Sigmoid colon (tissue), 7 donors: ENCODE results near the gene PACS2. TPM values are rescaled to one million over a fixed set of nuclear protein-coding genes. Genes with fewer than 3 reads are reported as not detected.

Source experiments
- DNase-seq: peaks from one replicate; pipeline ENCODE4 v3.0.0-alpha.2; 2019
- H3K27ac ChIP-seq, 4 donors: fragments of 200-600 bp; sonication (generic); one replicate each; pipeline ENCODE4 v1.5.1; 2016 to 2019; ENCODE audit warnings: mild to moderate bottlenecking in 1 of 4
- H3K27me3 ChIP-seq, 3 donors: fragments of 200-600 bp; sonication (generic); one replicate each; pipeline ENCODE4 v1.5.1; 2019; ENCODE audit warnings: mild to moderate bottlenecking in 1 of 3
- H3K36me3 ChIP-seq, 4 donors: fragments of 200-600 bp; sonication (generic); one replicate each; pipeline ENCODE4 v1.5.1; 2016 to 2019
- H3K4me1 ChIP-seq, 4 donors: fragments of 200-600 bp; sonication (generic); one replicate each; pipeline ENCODE4 v1.5.1; 2017 to 2019
- H3K4me3 ChIP-seq, 4 donors: fragments of 200-600 bp; sonication (generic); one replicate each; pipeline ENCODE4 v1.5.1; 2017 to 2019; ENCODE audit warnings: mild to moderate bottlenecking in 2 of 4, moderate library complexity in 1 of 4
- H3K9me3 ChIP-seq, 4 donors: fragments of 200-600 bp in 3 of 4; sonication (generic) in 3 of 4; one replicate each; pipeline versions ENCODE4 v1.5.1 to v1.6.1; 2013 to 2019
- EP300 ChIP-seq, 4 donors: sonication (generic); formaldehyde crosslinking; IDR thresholded peaks; one replicate each; pipeline ENCODE4 v1.6.1; 2017; ENCODE audit warnings: antibody characterized with exemption in 4 of 4
- POLR2A ChIP-seq, 2 donors: fragments of 450-650 bp; IDR thresholded peaks; one replicate each; pipeline ENCODE4 v1.6.1; 2016; ENCODE audit warnings: antibody characterized with exemption in 2 of 2, mild to moderate bottlenecking in 2 of 2, moderate library complexity in 2 of 2
- POLR2AphosphoS5 ChIP-seq, 4 donors: sonication (generic); formaldehyde crosslinking; IDR thresholded peaks; one replicate each; pipeline ENCODE4 v1.6.1; 2017; ENCODE audit warnings: antibody characterized with exemption in 4 of 4
- WGBS, 2 donors: extraction: QIAGEN DNeasy Blood & Tissue Kit; methylation state at CpG; one replicate each; pipeline ENCODE4 v1.1.7; 2013; 5-methylcytosine and 5-hydroxymethylcytosine counted together
- intact Hi-C: fragments of 100-400 bp; cut with DNase I; formaldehyde crosslinking; loops from one replicate; pipeline ENCODE4 v1.15.1; 2023
- polyA plus RNA-seq, 3 donors: library from polyadenylated mRNA; stranded (reverse); fragments of 200-250 nt; gene quantifications; one replicate each; pipeline ENCODE4 v1.2.3, GENCODE V29; 2013
- total RNA-seq, 4 donors: library from RNA; depleted of rRNA; stranded (reverse); fragments of >200 nt; gene quantifications; one replicate each; pipeline ENCODE4 v1.1.0, GENCODE V29; 2016
- TF ChIP-seq, protein P1 (sequence below), 4 experiments: fragments of 450-650 bp in 3 of 4; fragments of 200-600 bp in 1 of 4; IDR thresholded peaks; one replicate each; pipeline ENCODE4 v1.5.1; 2016 to 2019; ENCODE audit warnings: antibody characterized with exemption in 4 of 4, mild to moderate bottlenecking in 3 of 4, moderate library complexity in 2 of 4
- donor health status: healthy with polysubstance abuse.
- donor health status: Bipolar disorder and iron deficiency.
- donor health status: healthy.

Gene PACS2
- total and polyA plus RNA-seq, 7 donors = 19.8 to 90.6 (median 46.7) TPM

DNA sequence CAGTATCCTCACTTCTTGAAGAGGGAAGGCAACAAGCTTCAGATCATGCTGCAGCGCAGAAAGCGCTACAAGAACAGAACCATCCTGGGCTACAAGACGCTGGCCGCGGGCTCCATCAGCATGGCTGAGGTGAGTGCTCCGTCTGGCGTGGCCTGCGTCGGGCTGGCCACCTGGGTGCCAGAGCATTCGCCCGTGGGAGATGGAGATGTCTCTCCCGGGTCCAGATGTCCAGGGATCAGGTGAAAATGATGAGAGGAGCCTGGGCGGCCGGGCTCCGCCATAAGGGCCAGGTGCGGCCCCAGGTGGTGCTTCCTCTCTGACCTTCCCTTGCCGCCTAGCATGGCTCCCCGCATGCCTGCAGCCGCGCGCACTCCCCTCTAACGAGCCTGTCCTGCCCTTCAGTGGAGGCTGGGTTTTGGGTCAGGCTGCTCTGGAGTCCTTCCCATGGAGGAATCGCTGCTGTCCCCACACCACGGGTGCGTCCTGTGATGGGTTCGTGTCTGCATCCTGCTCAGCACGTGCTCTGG, 40.6 kb downstream of the PACS2 start:
- no peak overlapping the region for H3K27ac ChIP-seq
- TF ChIP-seq EP300 (IDR thresholded peaks at IDR 0.05) (no peak), POLR2AphosphoS5 (IDR thresholded peaks at IDR 0.05) (no peak), POLR2A (IDR thresholded peaks at IDR 0.05) (no peak)
- TF ChIP-seq, protein P1, sequence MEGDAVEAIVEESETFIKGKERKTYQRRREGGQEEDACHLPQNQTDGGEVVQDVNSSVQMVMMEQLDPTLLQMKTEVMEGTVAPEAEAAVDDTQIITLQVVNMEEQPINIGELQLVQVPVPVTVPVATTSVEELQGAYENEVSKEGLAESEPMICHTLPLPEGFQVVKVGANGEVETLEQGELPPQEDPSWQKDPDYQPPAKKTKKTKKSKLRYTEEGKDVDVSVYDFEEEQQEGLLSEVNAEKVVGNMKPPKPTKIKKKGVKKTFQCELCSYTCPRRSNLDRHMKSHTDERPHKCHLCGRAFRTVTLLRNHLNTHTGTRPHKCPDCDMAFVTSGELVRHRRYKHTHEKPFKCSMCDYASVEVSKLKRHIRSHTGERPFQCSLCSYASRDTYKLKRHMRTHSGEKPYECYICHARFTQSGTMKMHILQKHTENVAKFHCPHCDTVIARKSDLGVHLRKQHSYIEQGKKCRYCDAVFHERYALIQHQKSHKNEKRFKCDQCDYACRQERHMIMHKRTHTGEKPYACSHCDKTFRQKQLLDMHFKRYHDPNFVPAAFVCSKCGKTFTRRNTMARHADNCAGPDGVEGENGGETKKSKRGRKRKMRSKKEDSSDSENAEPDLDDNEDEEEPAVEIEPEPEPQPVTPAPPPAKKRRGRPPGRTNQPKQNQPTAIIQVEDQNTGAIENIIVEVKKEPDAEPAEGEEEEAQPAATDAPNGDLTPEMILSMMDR (IDR thresholded peaks at IDR 0.05) = no peak
- no peaks in the 10 kb centered on the region for H3K9me3 ChIP-seq
- H3K36me3 ChIP-seq = peaks cover 0 to 28% (median 4%) of the 10 kb centered on the region in 4 donors
- peaks cover 0 to 5% (median 4%) of the 10 kb centered on the region in 4 donors for H3K4me1 ChIP-seq
- DNase-seq = no peak
- H3K27me3 ChIP-seq = no peaks in the 10 kb centered on the region
- intact Hi-C loops = no loop called here
- 95 to 96% methylated on average over 27 of the region's 27 CpGs for WGBS, 2 donors
- H3K4me3 ChIP-seq = no peak overlapping the region

DNA sequence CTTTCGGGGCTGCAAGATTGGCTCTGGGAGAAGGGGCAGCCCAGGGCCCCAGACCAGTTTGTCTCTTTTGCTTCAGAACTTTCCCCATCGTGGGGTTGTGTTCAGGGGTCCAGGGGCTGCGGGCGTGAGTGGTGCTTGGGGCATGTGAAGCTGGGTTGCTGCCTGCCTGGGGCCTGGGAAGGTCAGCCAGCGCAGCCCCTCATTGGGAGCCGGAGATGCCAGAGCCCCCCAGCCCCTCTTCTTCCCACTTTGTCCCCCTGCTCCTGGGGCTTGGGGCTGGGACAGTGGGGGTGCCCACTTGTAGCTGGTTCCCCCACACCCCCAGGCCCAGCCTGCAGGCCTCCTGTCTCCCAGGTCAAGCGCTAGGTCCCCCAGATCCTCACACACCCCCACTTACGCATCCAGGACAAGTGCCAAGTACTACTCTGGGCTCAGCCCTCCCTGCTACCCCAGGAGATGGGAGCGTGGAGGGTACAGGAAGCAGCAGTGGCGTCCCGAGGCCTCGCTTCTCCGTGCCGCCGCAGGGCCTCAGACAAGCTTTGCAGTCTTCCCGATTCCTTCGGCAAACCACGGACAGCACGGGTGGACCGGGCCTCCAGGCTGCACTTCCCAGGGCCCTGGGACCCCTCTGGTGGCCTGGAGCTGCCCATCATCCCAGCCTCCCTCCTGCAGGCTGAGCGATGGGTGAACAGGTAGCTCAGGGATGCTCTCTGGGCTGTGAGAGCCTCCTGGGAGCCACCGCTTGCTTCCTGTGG, 41.5 kb downstream of the PACS2 start:
- Histone ChIP-seq H3K9me3 (no peaks in the 10 kb centered on the region), H3K27ac (no peak overlapping the region), H3K27me3 (no peaks in the 10 kb centered on the region), H3K36me3 (peaks cover 2 to 37% (median 5%) of the 10 kb centered on the region in 4 donors), H3K4me3 (no peak overlapping the region), H3K4me1 (peaks cover 0 to 5% (median 4%) of the 10 kb centered on the region in 4 donors)
- 96% methylated on average over 22 of the region's 22 CpGs for WGBS, 2 donors
- no peak for DNase-seq
- TF ChIP-seq POLR2AphosphoS5 (IDR thresholded peaks at IDR 0.05) = no peak
- TF ChIP-seq, protein P1 (IDR thresholded peaks at IDR 0.05) = no peak
- TF ChIP-seq EP300 (IDR thresholded peaks at IDR 0.05) = no peak
- no peak for TF ChIP-seq POLR2A (IDR thresholded peaks at IDR 0.05)
- intact Hi-C loops = no loop called here

DNA sequence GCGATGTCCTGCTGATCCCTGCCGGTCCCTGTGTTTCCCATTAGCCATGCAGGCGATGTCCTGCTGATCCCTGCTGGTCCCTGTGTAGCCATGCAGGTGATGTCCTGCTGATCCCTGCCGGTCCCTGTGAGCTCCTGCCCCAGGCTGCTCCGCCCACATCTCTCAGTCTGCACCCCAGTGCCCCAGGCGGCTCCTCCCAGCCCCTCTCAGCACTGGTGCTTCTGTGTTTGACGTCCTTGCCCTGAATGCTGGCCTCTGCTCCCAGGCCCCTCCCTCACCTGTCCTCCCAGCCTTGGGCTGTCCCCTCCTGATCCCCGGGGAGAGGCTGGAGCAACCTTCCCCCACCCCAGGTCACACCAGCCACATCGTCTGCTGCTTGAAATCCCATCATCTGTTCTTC, 42.4 kb downstream of the PACS2 start:
- Histone ChIP-seq H3K9me3 (no peaks in the 10 kb centered on the region), H3K4me1 (peaks cover 0 to 2% (median 2%) of the 10 kb centered on the region in 4 donors), H3K27me3 (no peaks in the 10 kb centered on the region), H3K36me3 (peaks cover 4 to 42% (median 7%) of the 10 kb centered on the region in 4 donors), H3K4me3 (no peak overlapping the region), H3K27ac (no peak overlapping the region)
- DNase-seq = no peak
- 88 to 89% methylated on average over 9 of the region's 9 CpGs for WGBS, 2 donors
- intact Hi-C loops = no loop called here
- TF ChIP-seq POLR2AphosphoS5 (IDR thresholded peaks at IDR 0.05) (no peak), EP300 (IDR thresholded peaks at IDR 0.05) (no peak), POLR2A (IDR thresholded peaks at IDR 0.05) (no peak)
- TF ChIP-seq, protein P1 (IDR thresholded peaks at IDR 0.05) = no peak

DNA sequence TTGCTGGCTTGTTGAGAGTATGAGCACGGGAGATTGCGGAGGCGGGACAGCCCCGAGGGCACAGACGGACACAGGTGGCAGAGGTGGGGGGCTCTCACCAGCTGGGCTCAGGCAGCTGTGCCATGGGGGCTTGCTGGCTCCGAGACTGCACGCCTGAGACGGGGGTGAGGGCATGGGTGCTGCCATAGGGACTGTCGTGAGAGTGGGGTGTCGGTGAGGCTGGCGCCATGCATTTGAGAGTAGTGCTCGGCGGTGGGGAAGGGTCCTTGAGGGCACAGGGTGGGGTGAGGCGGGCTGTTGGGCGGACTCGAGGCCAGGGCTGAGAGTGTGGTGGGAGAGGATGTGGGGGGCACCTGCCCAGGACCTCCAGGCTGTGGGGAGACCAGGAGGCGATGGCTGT, 43.1 kb downstream of the PACS2 start:
- TF ChIP-seq POLR2A (IDR thresholded peaks at IDR 0.05) (no peak), POLR2AphosphoS5 (IDR thresholded peaks at IDR 0.05) (no peak), EP300 (IDR thresholded peaks at IDR 0.05) (no peak)
- TF ChIP-seq, protein P1 (IDR thresholded peaks at IDR 0.05) = no peak
- intact Hi-C loops = no loop called here
- H3K4me3 ChIP-seq = no peak overlapping the region
- H3K36me3 ChIP-seq = peaks cover 4 to 42% (median 7%) of the 10 kb centered on the region in 4 donors
- H3K4me1 ChIP-seq = no peaks in the 10 kb centered on the region
- H3K9me3 ChIP-seq = no peaks in the 10 kb centered on the region
- no peaks in the 10 kb centered on the region for H3K27me3 ChIP-seq
- H3K27ac ChIP-seq = no peak overlapping the region
- 96% methylated on average over 17 of the region's 17 CpGs for WGBS, 2 donors
- no peak for DNase-seq
